ENCODE results near the gene CD93.

Gene CD93, protein sequence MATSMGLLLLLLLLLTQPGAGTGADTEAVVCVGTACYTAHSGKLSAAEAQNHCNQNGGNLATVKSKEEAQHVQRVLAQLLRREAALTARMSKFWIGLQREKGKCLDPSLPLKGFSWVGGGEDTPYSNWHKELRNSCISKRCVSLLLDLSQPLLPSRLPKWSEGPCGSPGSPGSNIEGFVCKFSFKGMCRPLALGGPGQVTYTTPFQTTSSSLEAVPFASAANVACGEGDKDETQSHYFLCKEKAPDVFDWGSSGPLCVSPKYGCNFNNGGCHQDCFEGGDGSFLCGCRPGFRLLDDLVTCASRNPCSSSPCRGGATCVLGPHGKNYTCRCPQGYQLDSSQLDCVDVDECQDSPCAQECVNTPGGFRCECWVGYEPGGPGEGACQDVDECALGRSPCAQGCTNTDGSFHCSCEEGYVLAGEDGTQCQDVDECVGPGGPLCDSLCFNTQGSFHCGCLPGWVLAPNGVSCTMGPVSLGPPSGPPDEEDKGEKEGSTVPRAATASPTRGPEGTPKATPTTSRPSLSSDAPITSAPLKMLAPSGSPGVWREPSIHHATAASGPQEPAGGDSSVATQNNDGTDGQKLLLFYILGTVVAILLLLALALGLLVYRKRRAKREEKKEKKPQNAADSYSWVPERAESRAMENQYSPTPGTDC

DNA sequence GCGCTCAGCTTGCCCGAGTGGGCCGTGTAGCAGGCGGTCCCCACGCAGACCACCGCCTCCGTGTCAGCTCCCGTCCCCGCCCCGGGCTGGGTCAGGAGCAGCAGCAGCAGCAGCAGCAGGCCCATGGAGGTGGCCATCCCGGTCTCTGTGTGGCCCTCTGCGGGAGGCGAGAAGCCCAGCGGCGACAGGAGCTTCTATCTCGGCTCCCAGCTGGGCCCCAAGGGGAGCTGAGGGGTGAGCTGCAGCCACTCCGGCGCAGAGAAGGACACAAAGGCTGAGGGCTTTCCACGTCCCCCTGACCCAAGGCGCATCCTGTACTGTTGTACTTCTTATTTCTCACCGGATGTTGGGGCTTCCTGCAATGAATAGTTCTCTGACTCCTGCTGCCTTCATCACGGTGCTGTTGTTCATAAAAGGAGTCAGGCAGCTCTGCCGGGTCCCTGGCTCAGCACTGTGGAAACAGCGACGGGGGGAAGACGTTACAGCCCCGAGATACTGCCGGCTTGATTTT lies at the start of gene CD93:
CD93 (minus strand) TSS at position 269 of the 511 bp plus-strand sequence; CDS start at position 137, 132 bp downstream.
- DNase-seq: no peak

GRCh38 chr20:23133560-23133998 lies 47.5 kb upstream of the CD93 start:
- no peak for DNase-seq

- no peak for DNase-seq
Measured at GRCh38 chr20:23132930-23133559, 46.9 kb upstream of the CD93 start.

- no peak for DNase-seq
Measured at GRCh38 chr20:23132293-23132929, 46.3 kb upstream of the CD93 start.

- no peak for DNase-seq
Measured at GRCh38 chr20:23131766-23132165, 45.6 kb upstream of the CD93 start.

- DNase-seq: no peak
Measured at GRCh38 chr20:23130622-23131140, 44.6 kb upstream of the CD93 start.

GRCh38 chr20:23129891-23130621 lies 43.9 kb upstream of the CD93 start:
- no peak for DNase-seq

DNA sequence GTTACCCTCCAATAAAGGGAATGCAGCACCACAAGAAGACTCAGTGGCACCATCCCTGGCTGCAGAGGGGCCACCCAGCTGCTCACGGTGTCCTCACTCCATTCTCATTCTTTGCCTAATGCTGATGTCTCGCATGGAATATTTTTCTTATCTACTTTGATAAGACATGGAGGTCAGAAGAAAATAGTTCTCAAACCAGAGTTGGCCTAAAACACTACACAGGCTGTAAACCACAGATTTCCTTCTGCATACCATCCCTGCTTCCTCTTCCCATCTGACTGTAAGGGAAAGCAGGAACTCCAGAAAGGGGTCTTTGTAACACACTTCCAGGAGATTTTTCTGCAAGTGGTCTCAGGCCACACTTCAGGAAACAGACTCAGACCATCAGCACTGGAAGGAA lies 43.1 kb upstream of the CD93 start:
- no peak for DNase-seq

GRCh38 chr20:23128461-23129125 lies 42.5 kb upstream of the CD93 start:
- no peak for DNase-seq

GRCh38 chr20:23127506-23128279 lies 41.6 kb upstream of the CD93 start:
- DNase-seq: no peak

DNA sequence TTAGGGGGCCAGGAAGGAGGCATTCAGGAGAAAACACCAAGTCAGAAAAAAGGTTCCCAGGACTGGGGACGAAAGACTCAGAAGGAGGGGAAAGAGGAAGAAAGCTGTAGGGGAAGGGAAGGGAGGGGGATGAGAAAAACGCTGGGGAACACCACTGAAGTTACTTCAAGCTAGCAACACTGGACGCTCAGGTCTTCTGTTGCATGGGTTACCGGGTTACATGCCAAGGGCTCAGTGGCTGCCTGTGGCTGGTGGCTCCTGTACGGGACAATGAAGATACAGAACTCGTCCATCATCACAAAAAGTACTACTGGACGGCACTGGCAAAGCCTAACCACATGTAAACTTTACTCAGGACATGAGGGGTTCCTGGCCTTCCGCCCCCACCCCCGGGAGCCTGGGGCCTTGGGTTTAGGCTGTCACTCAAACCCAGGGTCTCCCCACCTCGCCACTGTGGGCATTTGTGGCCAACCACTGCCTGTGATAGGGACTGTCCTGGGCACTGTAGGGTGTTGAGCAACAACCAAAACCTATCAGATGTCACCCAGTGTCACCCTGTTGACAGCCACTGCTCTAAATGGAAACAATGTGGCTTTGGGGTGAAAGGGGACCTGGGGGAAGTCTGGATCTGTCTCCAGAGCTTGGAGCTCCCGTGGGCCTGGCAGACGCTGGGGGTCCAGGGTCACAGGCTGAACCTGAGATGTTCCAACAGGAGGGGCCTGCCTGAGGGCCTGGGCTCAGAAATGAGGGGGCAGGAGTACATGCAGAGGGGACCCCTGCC lies 40.3 kb upstream of the CD93 start:
- no peak for DNase-seq

DNA sequence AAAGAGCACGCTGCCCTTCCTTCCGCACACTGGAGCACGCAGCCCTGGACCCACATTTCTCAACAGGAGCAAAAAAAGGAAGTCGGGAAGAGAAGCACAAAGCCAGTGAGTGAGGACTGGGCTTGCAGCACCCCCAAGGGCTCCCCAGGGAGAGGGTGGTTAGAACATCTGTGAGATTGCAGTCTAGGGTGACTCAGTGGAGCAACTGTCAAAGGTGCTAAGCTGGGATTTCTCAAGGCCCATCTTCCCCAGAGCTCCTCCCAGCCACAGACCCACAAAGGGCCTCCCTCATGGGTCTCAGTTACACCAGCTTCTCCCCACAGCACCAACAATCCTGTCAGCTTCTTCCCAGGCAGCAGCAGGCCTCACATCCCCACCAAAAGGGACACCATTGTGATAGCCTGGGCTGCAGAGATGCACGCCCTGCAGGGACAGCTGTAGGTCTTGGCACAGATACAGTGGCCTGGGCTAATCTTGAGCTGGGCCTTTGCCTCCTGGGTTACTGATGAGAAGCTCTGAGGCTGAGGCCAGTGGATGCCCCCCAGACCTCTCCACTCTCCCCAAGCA lies 39.6 kb upstream of the CD93 start:
- DNase-seq: no peak

DNA sequence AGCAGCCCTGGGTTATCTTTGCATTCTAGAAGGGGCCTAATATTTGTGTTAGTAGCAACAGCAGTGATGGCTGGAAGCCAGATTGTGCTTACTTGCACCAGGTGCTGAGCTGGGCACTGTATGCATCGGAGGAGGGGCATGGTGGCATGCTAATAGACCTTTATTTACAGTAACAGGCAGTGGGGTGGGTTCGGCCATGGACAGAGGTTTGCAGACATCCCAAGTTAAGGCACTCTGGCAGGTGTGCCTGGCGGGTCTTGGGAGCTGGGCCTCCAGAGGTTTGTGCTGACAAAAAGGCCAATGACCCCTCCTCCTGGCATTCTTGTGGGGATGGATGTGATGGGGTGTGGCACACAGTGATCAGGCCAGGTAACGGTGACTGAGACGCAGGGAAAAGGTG lies 39.0 kb upstream of the CD93 start:
- peak; percentile 26 for DNase-seq

- no peak for DNase-seq
Measured at GRCh38 chr20:23123886-23124285, 37.8 kb upstream of the CD93 start.

- no peak for DNase-seq
Measured at GRCh38 chr20:23122796-23123655, 36.9 kb upstream of the CD93 start.

- DNase-seq: no peak
Measured at GRCh38 chr20:23122321-23122720, 36.2 kb upstream of the CD93 start.

- no peak for DNase-seq
Measured at GRCh38 chr20:23121751-23122320, 35.7 kb upstream of the CD93 start.

All from NCI-H1436 (cell line).